HG03097 (cell line): ENCODE data around the gene TSTD2.
"Not testable (repeated sequence)": the region's sequence is repeated elsewhere in the genome, so short reads cannot be mapped to it uniquely, and the experiment has no call there.

Source experiments
- ATAC-seq: cut with Tn5 transposase; IDR thresholded peaks from one replicate; pipeline ENCODE4 v1.9.1; 2021; ENCODE audit not compliant: unreplicated experiment, low FRiP score

Gene TSTD2

GRCh38 chr9:97593960-97594359, 39.2 kb downstream of the TSTD2 start:
- no peak for ATAC-seq

GRCh38 chr9:97592126-97592525, 41.0 kb downstream of the TSTD2 start:
- ATAC-seq: no peak

GRCh38 chr9:97591535-97591934, 41.6 kb downstream of the TSTD2 start:
- ATAC-seq: no peak

GRCh38 chr9:97586909-97587308, 46.3 kb downstream of the TSTD2 start:
- not testable (repeated sequence) for ATAC-seq

- not testable (repeated sequence) for ATAC-seq
Observed at GRCh38 chr9:97584778-97585177, 48.4 kb downstream of the TSTD2 start.

- not testable (repeated sequence) for ATAC-seq
Observed at GRCh38 chr9:97581590-97581989, 51.6 kb downstream of the TSTD2 start.

GRCh38 chr9:97579914-97580313, 53.3 kb downstream of the TSTD2 start:
- no peak for ATAC-seq

- no peak for ATAC-seq
Observed at GRCh38 chr9:97578846-97579245, 54.3 kb downstream of the TSTD2 start.

GRCh38 chr9:97577051-97577450, 56.1 kb downstream of the TSTD2 start:
- no peak for ATAC-seq

- no peak for ATAC-seq
Observed at GRCh38 chr9:97575673-97576200, 57.4 kb downstream of the TSTD2 start.

- ATAC-seq: not testable (repeated sequence)
Observed at GRCh38 chr9:97574921-97575672, 58.1 kb downstream of the TSTD2 start.

GRCh38 chr9:97574101-97574571, 59.0 kb downstream of the TSTD2 start:
- ATAC-seq: not testable (repeated sequence)

- ATAC-seq: no peak
Observed at GRCh38 chr9:97573482-97574073, 59.6 kb downstream of the TSTD2 start.

GRCh38 chr9:97572892-97573365, 60.2 kb downstream of the TSTD2 start:
- ATAC-seq: no peak

GRCh38 chr9:97572196-97572891, 60.8 kb downstream of the TSTD2 start:
- ATAC-seq: no peak

GRCh38 chr9:97571664-97572063, 61.5 kb downstream of the TSTD2 start:
- no peak for ATAC-seq

GRCh38 chr9:97570899-97571298, 62.3 kb downstream of the TSTD2 start:
- ATAC-seq: no peak

- no peak for ATAC-seq
Observed at GRCh38 chr9:97568461-97569275, 64.5 kb downstream of the TSTD2 start.

GRCh38 chr9:97567894-97568202, 65.3 kb downstream of the TSTD2 start:
- ATAC-seq: no peak

- no peak for ATAC-seq
Observed at GRCh38 chr9:97567182-97567893, 65.8 kb downstream of the TSTD2 start.
